PC-9 (cell line): Measurements from ENCODE around the gene UFD1.

Source experiments
- CTCF ChIP-seq: fragments of 200-600 bp; sonication (generic); conservative IDR thresholded peaks from 2 replicates; pipeline ENCODE4 v1.6.1; 2017; ENCODE audit warnings: mixed run types, antibody characterized with exemption, mild to moderate bottlenecking, moderate library complexity
- EZH2 ChIP-seq: fragments of 200-600 bp; sonication (generic); IDR thresholded peaks from 2 replicates; pipeline ENCODE4 v1.8.0; 2017; ENCODE audit warnings: antibody characterized with exemption, low read depth

- TF ChIP-seq CTCF = no peak
- TF ChIP-seq EZH2 = no peak
These were observed 36.8 kb downstream of the UFD1 start for GRCh38 chr22:19442166-19442565.
